Suprapubic skin (tissue), 4 donors: ENCODE results near the gene ALLC. TPM values are rescaled to one million over a fixed set of nuclear protein-coding genes. Genes with fewer than 3 reads are reported as not detected.

Experiments used
- DNase-seq, 2 donors: peaks; one replicate each; pipeline ENCODE4 v3.0.0-alpha.2; 2019; ENCODE audit warnings: low spot score in 2 of 2
- H3K27ac ChIP-seq: fragments of 200-600 bp; sonication (generic); one replicate; pipeline ENCODE4 v1.5.1; 2019
- H3K27me3 ChIP-seq: fragments of 200-600 bp; sonication (generic); one replicate; pipeline ENCODE4 v1.5.1; 2019
- H3K36me3 ChIP-seq: fragments of 200-600 bp; sonication (generic); one replicate; pipeline ENCODE4 v1.5.1; 2019
- H3K4me1 ChIP-seq: fragments of 200-600 bp; sonication (generic); one replicate; pipeline ENCODE4 v1.5.1; 2019
- H3K4me3 ChIP-seq: fragments of 200-600 bp; sonication (generic); one replicate; pipeline ENCODE4 v1.5.1; 2019; ENCODE audit warnings: mild to moderate bottlenecking
- H3K9me3 ChIP-seq: fragments of 200-600 bp; sonication (generic); one replicate; pipeline ENCODE4 v1.5.1; 2019
- CTCF ChIP-seq, 2 donors: fragments of 200-600 bp in 1 of 2; fragments of 450-650 bp in 1 of 2; sonication (generic) in 1 of 2; IDR thresholded peaks; one replicate each; pipeline ENCODE4 v1.5.1; 2016 to 2019; ENCODE audit warnings: antibody characterized with exemption in 2 of 2, mild to moderate bottlenecking in 1 of 2, moderate library complexity in 1 of 2
- EP300 ChIP-seq: sonication (generic); formaldehyde crosslinking; IDR thresholded peaks from one replicate; pipeline ENCODE4 v1.6.1; 2017; ENCODE audit warnings: antibody characterized with exemption
- POLR2A ChIP-seq, 2 donors: fragments of 450-650 bp; IDR thresholded peaks; one replicate each; pipeline ENCODE4 v1.6.1; 2017; ENCODE audit warnings: antibody characterized with exemption in 2 of 2, mild to moderate bottlenecking in 2 of 2, moderate library complexity in 2 of 2
- POLR2AphosphoS5 ChIP-seq, 3 donors: sonication (generic); formaldehyde crosslinking; IDR thresholded peaks; one replicate each; pipeline ENCODE4 v1.6.1; 2017; ENCODE audit warnings: antibody characterized with exemption in 3 of 3
- WGBS: methylation state at CpG from one replicate; pipeline ENCODE4 v1.1.5; 2018; 5-methylcytosine and 5-hydroxymethylcytosine counted together
- total RNA-seq, 4 donors: library from RNA; depleted of rRNA; stranded (reverse); fragments of >200 nt; gene quantifications; one replicate each; pipeline ENCODE4 v1.1.0, GENCODE V29; 2016

The ALLC gene
- total RNA-seq, 4 donors from 2014 or later: not detected

- TF ChIP-seq POLR2A (IDR thresholded peaks at IDR 0.05): no peak
- TF ChIP-seq POLR2AphosphoS5 (IDR thresholded peaks at IDR 0.05): no peak
- TF ChIP-seq EP300: no peak
- no peak for TF ChIP-seq CTCF (IDR thresholded peaks at IDR 0.05)
- WGBS: 86% methylated on average over 12 of the region's 13 CpGs
- H3K9me3 ChIP-seq: no peaks in the 10 kb centered on the region
- H3K4me1 ChIP-seq: peaks cover 21% of the 10 kb centered on the region
- peaks cover 10% of the 10 kb centered on the region for H3K27me3 ChIP-seq
- H3K36me3 ChIP-seq: no peaks in the 10 kb centered on the region
- no peak overlapping the region for H3K27ac ChIP-seq
- peak; percentile 35 to 56 for DNase-seq
- no peak overlapping the region for H3K4me3 ChIP-seq
Measured at GRCh38 chr2:3636586-3637310, 21.3 kb upstream of the ALLC start.

DNA sequence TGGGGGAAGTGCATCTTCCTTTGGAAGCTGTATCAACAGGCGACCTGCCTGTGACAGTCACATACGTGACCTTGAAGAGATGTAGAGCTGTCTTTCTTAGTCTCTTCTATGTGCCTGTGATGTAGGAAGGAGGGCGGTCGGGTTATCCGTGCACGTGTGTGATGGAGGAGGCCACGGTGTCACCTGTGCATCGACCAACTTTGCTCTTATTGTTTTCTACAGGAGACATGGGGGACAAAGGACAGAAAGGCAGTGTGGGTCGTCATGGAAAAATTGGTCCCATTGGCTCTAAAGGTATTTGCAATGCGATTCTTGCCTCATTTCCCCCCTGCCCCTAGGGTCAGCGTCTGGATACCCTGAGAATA is 20.7 kb upstream of the ALLC start:
- TF ChIP-seq POLR2A (IDR thresholded peaks at IDR 0.05) (no peak), CTCF (IDR thresholded peaks at IDR 0.05) (no peak), POLR2AphosphoS5 (IDR thresholded peaks at IDR 0.05) (no peak), EP300 (no peak)
- no peaks in the 10 kb centered on the region for H3K9me3 ChIP-seq
- WGBS: 91% methylated on average over 11 of the region's 11 CpGs
- DNase-seq: peak; percentile 27 to 48
- peaks cover 10% of the 10 kb centered on the region for H3K27me3 ChIP-seq
- H3K4me3 ChIP-seq: no peak overlapping the region
- no peaks in the 10 kb centered on the region for H3K36me3 ChIP-seq
- no peak overlapping the region for H3K27ac ChIP-seq
- H3K4me1 ChIP-seq: peaks cover 21% of the 10 kb centered on the region

GRCh38 chr2:3637692-3638455 is 20.1 kb upstream of the ALLC start:
- Histone ChIP-seq H3K27ac (no peak overlapping the region), H3K9me3 (no peaks in the 10 kb centered on the region), H3K27me3 (peaks cover 10% of the 10 kb centered on the region), H3K4me1 (peaks cover 21% of the 10 kb centered on the region), H3K36me3 (no peaks in the 10 kb centered on the region), H3K4me3 (no peak overlapping the region)
- TF ChIP-seq EP300: no peak
- TF ChIP-seq POLR2A (IDR thresholded peaks at IDR 0.05): no peak
- no peak for TF ChIP-seq CTCF (IDR thresholded peaks at IDR 0.05)
- no peak for TF ChIP-seq POLR2AphosphoS5 (IDR thresholded peaks at IDR 0.05)
- peak; percentile 51 to 74 for DNase-seq
- 92% methylated on average over 14 of the region's 30 CpGs for WGBS

DNA sequence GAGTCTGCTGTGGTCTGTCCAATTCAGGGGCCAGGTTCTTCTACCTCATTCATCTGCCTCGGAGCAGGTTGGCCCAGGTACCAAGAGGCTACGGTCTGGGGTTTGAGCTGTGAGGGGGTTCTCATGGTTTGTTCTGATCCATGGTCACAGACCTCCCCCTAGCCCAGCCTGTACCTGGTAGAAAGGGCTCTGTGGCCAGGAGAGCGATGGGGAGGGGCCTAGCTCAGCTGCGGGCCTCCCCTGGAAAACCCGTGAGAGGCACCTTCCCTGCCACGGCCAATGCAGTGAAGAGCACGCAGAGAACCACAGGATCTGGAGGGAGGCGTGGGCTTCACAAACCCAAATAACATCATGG is 19.6 kb upstream of the ALLC start:
- peaks cover 10% of the 10 kb centered on the region for H3K27me3 ChIP-seq
- no peaks in the 10 kb centered on the region for H3K9me3 ChIP-seq
- peaks cover 20% of the 10 kb centered on the region for H3K4me1 ChIP-seq
- no peak overlapping the region for H3K27ac ChIP-seq
- no peak overlapping the region for H3K4me3 ChIP-seq
- 87% methylated on average over 5 of the region's 8 CpGs for WGBS
- no peaks in the 10 kb centered on the region for H3K36me3 ChIP-seq
- DNase-seq: peak in 1 of 2 donors; percentile 26
- TF ChIP-seq CTCF (IDR thresholded peaks at IDR 0.05) (no peak), EP300 (no peak), POLR2AphosphoS5 (IDR thresholded peaks at IDR 0.05) (no peak), POLR2A (IDR thresholded peaks at IDR 0.05) (no peak)

GRCh38 chr2:3639015-3639630 is 18.9 kb upstream of the ALLC start:
- H3K36me3 ChIP-seq: no peaks in the 10 kb centered on the region
- H3K9me3 ChIP-seq: no peaks in the 10 kb centered on the region
- TF ChIP-seq POLR2AphosphoS5 (IDR thresholded peaks at IDR 0.05) (no peak), CTCF (IDR thresholded peaks at IDR 0.05) (no peak), POLR2A (IDR thresholded peaks at IDR 0.05) (no peak), EP300 (no peak)
- peaks cover 16% of the 10 kb centered on the region for H3K4me1 ChIP-seq
- DNase-seq: peak in 1 of 2 donors; percentile 8
- 95% methylated on average over 10 of the region's 10 CpGs for WGBS
- H3K27ac ChIP-seq: no peak overlapping the region
- no peak overlapping the region for H3K4me3 ChIP-seq
- peaks cover 10% of the 10 kb centered on the region for H3K27me3 ChIP-seq
